ENCODE measurements around the gene DEPDC7.
"Not testable (repeated sequence)": the region's sequence is repeated elsewhere in the genome, so short reads cannot be mapped to it uniquely, and the experiment has no call there.

The DEPDC7 gene

DNA sequence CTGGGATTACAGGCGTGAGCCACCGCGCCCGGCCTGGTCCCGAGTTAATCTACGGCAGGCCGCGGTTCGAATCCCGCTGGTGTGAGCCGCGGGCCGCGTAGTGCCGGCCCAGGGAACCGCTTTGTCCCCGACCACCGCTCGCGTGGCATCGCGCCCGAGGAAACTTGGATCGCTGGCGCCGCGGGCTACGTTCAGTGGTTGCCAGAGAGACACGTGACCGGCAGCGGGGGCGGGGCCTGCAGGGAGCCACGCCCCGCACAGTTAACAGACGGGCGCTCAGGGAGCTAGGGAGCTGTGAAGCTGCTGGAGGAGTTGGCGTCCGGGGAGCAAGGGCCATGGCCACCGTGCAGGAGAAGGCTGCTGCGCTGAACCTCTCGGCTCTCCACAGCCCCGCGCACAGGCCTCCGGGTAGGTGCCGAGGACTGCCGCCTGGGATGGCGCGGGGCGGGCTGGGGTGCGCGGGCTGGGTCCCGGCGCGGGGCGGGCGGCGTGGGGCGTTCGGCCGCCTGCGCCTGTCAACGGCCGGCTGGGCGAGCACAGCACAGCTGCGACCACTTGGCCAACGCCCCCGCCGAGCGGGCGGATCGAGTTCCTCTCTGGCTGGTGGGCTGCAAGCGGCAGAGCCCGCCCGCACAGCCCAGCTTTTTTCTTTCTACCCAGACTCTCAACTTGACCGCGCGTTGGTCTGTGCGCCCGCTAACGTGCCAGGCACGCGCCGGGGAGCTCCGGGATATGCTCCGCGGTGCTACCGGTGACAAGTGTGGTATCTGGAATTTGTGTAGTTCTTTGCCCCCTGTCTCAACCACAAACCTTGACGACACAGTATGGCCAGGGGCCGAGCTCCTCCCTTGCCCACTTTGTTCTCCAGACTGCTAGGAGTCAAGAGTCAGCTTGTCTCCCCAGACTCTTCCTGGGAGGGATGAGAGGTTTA lies at the start of gene DEPDC7:
TSS of gene DEPDC7 (plus strand) at position 258 of the 931 bp plus-strand sequence. CDS start at position 336, 78 bp downstream.
- peak in 13 of 14 donors; percentile 5 to 93 (median 80) for DNase-seq

GRCh38 chr11:32968541-32968940 lies 47.1 kb upstream of the DEPDC7 start:
- no peak for DNase-seq

- not testable (repeated sequence) for DNase-seq
Measured at GRCh38 chr11:32972233-32972632, 43.4 kb upstream of the DEPDC7 start.

GRCh38 chr11:32972781-32973180 lies 42.9 kb upstream of the DEPDC7 start:
- no peak for DNase-seq

DNA sequence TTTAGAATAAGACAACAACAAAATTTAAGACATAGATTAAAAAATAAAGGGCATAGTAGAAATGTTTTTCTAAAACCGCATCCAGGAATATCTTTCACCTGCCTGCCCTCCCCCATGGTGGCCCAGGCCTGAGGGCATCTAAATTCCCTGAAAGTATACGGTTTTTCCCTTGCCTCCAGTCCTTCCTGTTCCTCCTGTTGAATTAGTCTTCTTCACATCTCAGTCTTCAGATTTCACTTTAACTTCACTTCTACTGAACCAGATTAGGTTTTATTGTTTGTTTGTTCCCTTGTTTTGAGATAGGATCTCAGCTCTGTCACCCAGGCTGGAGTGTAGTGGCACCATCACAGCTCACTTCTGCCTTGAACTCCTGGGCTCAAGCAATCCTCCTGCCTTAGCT lies 33.1 kb upstream of the DEPDC7 start:
- no peak for DNase-seq

- DNase-seq = no peak
Measured at GRCh38 chr11:32983506-32983905, 32.2 kb upstream of the DEPDC7 start.

GRCh38 chr11:32985600-32985999 lies 30.1 kb upstream of the DEPDC7 start:
- no peak for DNase-seq

GRCh38 chr11:32987851-32988250 lies 27.8 kb upstream of the DEPDC7 start:
- DNase-seq = no peak

GRCh38 chr11:32990481-32990880 lies 25.2 kb upstream of the DEPDC7 start:
- no peak for DNase-seq

DNA sequence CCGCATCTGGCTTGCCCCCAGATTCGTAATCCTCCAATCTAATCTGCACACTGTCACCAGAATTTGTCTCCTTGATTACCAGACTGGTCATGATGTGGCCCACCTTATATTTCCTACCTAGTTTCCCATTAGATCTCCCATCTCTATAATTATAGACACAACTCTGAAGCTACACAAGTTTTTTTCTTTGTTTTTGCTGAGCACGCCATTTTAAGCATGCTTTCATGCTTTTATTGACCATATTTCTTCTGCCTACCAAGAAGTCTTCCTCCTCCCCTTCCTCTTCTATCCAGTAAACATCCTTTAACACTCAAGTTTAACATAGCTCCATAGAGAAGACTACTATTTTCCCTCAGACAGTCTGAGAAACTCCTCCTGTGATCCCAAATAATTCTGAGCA lies 24.3 kb upstream of the DEPDC7 start:
- no peak for DNase-seq

- DNase-seq = no peak
Measured at GRCh38 chr11:32991898-32992297, 23.8 kb upstream of the DEPDC7 start.

DNA sequence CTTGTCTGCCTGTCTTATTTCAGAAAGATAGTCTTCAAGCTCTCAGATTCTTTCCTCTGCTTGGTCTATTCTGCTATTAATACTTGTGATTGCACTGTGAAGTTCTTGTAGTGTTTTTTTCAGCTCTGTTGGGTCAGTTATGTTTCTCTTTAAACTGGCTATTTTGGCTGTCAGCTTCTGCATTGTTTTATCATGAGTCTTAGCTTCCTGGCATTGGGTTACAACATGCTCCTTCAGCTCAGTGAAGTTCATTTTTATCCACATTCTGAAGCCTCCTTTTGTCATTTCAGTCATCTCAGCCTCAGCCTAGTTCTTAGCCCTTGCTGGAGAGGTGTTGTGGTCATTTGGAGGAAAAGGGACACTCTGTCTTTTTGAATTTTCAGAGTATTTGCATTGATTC lies 15.5 kb upstream of the DEPDC7 start:
- no peak for DNase-seq

DNA sequence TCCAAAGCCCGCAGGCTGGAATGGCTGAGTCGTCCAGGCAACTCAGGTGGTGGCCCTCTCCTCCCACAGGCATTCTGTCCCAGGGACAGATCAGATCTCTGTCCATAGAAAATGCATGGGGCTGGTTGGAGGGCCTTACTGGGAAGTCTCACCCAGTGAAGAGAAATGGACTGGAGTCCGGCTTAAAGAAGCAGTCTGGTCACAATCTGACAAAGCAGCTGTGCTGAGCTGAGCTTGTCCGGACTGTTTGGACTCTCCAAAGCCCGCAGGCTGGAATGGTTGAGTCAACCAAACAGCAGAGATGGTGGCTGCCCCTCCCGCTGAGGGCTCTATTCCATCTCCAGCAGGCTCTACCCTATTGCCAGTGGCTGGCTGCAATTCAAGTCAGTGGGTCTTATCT lies 14.4 kb upstream of the DEPDC7 start:
- no peak for DNase-seq

DNA sequence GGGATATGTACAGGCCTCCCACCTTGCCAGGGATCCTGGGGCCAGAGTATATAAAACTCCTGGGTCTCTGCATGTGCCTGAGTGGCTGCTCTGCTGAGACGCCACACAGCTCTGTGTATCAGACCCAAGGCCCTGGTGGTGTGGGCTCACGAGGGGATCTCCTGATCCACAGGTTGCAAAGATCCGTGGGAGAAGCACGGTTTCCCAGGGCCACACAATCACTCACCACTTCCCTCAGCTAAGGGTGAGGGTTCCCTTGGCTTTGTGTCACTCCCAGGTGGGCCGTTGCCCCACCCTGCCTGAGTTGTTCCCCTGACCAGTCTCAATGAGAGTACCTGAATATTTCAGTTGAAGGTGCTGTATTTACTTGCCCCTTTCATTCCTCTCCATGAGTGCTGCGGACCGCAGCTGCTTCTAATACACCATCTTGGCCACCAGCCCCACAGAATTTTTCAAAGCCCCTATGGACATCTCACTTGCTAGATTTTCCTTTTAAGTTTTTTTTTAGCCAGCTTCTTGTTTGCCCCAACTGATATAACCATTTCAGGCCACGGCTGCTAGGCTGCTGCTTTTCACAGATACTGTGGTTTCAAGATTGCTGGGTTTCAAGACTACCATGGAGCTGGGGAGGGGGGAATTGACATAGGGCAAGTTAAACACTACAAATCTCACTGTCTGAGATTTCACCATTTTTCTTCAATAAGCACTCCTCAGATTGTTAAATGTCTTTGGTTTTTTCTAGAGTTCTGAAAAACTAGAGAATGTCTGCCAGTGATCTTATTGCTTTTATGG lies 13.7 kb upstream of the DEPDC7 start:
- no peak for DNase-seq

GRCh38 chr11:33005175-33005574 lies 10.5 kb upstream of the DEPDC7 start:
- no peak for DNase-seq

DNA sequence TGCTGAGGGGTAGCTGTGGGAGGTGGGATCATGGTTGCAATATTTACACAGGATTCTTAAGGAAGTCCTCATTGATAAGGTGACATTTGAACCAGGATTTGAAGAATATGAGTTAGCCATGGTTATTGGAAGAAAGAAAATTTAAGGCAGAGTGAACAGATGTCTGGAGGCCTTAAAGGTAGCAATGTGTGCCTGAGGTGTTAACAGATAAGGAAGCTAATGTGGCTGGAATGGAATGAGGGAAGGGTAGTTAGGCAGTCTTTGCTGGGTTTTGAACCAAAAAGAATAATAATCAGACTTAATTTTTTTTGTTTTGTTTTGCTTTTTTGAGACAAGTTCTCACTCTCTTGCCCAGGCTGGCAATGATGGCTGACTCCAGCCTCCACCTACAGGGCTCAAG lies 9.7 kb upstream of the DEPDC7 start:
- no peak for DNase-seq

DNA sequence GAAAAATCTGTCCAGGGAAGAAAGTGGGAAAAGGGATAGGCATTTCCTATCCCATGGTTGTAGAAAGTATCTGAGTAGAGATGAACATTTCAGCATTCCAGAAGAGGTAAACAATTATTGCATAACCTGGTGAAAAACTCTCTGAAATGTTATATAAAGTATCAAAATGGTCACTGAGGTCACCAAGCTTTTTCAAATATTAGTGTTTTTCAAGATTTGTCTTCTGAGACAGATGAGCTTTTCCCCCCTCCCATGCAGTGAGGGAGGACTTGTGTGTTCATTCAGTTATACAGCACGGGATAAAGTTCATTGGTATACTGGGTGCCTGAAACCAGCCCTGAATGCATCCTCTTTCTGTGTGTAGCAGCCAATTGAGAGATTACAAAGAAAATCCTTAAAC lies 1.9 kb upstream of the DEPDC7 start:
- no peak for DNase-seq

- DNase-seq = no peak
Measured at GRCh38 chr11:33016654-33017053, 976 bp downstream of the DEPDC7 start.

- DNase-seq = no peak
Measured at GRCh38 chr11:33017478-33017877, 1.8 kb downstream of the DEPDC7 start.

DNA sequence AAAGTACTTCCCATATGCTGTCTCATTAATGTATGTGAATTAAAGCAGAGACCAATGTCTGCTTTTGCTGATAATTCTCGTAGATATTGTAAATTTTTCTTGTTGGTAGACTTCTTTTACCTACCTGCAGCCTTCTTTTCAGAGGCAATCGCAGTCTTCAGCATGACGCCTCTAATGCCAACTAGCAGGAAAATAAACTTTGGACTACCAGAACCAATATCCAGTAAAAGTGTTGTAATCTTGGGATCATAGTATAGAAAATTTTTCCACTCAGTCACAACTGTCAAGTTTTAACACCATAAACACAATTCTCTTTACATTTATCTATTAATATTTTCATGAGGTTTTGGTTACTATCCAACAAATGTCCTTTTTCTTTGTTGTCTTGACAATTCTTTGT lies 2.3 kb downstream of the DEPDC7 start:
- no peak for DNase-seq

DNA sequence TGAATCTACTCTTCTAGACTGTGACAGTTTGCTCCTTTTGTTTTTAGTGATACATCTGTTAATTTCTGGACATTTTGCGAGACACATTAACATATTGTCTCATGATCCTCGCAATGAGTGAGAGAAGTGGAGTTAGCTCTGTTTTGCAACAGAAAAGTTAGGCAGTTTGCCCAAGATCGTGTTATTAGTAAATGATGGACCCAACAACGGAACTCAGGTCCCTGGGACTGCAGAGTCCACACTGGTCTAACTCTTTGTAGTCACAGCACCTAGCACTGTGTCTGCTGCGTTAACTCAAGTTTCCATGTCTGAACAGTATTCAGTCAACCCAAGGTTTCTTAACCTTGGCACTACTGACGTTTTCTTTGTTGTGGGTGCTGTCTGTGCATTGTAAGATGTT lies 3.2 kb downstream of the DEPDC7 start:
- DNase-seq = no peak

DNA sequence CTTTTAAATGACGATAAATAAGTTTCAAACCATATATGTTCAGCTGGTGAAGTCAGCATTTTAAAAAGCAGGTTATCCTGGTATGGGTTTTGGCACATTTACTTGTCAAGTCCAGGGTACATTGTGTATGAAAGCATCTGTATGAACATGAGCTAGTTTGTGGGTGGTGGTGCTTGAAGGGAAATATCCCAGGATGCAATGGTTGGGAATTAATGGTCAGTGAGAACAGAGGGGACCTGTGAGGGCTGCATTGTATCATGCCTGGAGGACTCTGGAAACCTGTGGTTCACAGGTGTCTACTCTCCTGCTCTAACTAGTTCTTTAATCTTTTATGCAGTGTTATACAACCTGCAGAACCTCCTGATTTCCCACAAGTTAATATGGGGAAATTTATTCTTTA lies 5.8 kb downstream of the DEPDC7 start:
- DNase-seq = no peak

DNA sequence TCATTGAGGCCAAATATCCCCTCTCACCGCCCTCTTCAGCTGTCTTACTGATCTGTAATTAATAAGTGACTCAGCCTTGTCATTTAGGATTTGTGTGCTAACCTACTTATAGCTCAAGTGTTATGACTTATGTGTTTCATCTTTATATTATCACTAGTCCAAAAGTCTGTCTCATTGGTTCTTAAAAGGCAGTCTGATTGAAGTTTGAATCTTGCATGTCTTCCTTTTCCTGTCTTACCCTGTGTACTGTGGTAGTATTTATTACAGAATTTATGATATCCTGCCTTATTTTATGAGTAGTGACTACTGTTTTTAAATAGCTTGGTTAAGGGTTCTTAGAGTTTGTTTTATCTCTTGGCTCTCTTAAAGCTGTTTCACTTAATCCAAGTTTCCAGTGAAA lies 6.3 kb downstream of the DEPDC7 start:
- no peak for DNase-seq

DNA sequence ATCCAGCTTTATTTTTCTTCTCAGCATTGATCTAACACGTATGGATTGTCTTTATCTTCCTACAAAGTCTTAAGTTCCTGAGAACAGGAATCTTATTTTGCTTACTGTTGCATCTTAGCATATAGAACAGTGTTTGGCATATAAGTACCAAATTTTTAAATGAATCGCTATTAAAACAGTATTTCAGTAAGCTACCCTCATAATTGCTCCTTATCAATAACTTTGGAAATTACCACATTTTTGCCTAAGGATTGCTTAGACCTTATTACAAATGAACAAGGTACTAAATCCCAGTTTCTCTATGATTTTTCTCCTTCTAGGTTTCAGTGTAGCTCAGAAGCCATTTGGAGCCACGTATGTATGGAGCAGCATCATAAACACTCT lies 9.7 kb downstream of the DEPDC7 start:
- no peak for DNase-seq

Data from C1 segment of cervical spinal cord (tissue), 14 donors.